Activated T-helper 1 cell treated with Interleukin-2 at 50 U/mL for 16 hours (primary cell): ENCODE results near the gene OSBP2.
"Not testable (repeated sequence)": the region's sequence is repeated elsewhere in the genome, so short reads cannot be mapped to it uniquely, and the experiment has no call there.

Source experiments
- DNase-seq: peaks from one replicate; pipeline ENCODE4 v3.0.0-alpha.2; 2020; ENCODE audit warnings: low read depth

The OSBP2 gene

GRCh38 chr22:30718938-30719337 is 24.3 kb downstream of the OSBP2 start:
- no peak for DNase-seq

GRCh38 chr22:30720263-30720837 is 25.7 kb downstream of the OSBP2 start:
- no peak for DNase-seq

DNA sequence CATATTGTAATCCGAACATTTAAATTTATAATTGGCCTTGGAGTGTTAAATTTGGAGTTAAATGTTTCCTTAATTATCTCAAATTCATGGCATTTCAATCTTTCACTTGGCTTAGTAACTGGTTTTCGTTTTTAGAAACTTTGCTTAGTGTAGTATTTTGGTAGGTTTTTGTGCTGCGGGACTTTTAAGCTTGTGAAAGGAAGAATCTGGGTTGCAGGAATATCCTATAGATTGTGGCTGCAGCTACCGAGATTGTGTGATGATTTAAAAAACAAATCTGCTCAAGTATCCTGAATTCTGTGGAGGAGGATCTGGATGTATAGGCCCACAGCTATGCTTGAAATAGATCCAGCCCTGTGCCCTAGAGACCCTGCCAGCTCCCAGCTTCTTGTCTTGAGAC is 27.1 kb downstream of the OSBP2 start:
- DNase-seq = no peak

DNA sequence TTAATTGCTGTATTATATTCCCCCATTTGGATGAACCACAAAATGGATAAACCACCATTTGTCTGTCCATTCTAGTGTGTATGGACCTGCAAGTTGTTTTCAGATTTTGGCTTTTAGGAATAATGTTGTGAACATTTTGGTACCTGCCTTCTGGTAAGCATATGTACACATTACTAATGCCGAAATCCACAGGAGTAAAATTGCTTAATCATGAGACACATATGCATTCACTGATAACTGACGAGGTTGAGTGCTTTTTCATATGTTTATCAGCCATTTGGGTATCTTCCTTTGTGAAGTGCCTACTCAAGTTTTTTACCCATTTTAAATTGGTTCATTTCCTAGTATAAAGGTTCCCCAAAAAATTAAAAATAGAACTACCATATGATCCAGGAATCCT is 34.2 kb downstream of the OSBP2 start:
- no peak for DNase-seq

DNA sequence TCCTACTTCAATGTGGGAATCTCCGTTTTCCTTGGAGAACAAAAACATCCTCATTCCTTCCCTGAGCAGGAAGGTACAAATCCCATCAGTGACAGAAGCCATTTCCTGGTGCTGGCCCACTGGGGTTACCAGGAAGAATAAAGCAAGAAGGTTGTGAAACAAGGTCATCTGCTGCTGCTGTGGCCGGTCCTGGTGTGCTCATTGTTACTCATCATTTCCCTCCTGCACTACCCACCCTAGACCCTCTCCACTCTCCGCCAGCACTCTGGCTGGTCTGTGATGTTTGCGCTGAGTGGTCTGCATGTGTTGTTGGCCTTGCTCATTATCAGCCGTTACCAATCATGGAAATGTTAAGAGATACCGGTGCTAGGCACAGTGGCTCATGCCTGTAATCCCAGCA is 37.0 kb downstream of the OSBP2 start:
- DNase-seq = no peak

- no peak for DNase-seq
These were observed 37.8 kb downstream of the OSBP2 start for GRCh38 chr22:30732426-30732825.

- no peak for DNase-seq
These were observed 38.5 kb downstream of the OSBP2 start for GRCh38 chr22:30733181-30733631.

GRCh38 chr22:30740007-30740406 is 45.3 kb downstream of the OSBP2 start:
- DNase-seq = not testable (repeated sequence)

GRCh38 chr22:30740511-30740910 is 45.8 kb downstream of the OSBP2 start:
- DNase-seq = not testable (repeated sequence)

- DNase-seq = no peak
These were observed 47.9 kb downstream of the OSBP2 start for GRCh38 chr22:30742291-30743256.

DNA sequence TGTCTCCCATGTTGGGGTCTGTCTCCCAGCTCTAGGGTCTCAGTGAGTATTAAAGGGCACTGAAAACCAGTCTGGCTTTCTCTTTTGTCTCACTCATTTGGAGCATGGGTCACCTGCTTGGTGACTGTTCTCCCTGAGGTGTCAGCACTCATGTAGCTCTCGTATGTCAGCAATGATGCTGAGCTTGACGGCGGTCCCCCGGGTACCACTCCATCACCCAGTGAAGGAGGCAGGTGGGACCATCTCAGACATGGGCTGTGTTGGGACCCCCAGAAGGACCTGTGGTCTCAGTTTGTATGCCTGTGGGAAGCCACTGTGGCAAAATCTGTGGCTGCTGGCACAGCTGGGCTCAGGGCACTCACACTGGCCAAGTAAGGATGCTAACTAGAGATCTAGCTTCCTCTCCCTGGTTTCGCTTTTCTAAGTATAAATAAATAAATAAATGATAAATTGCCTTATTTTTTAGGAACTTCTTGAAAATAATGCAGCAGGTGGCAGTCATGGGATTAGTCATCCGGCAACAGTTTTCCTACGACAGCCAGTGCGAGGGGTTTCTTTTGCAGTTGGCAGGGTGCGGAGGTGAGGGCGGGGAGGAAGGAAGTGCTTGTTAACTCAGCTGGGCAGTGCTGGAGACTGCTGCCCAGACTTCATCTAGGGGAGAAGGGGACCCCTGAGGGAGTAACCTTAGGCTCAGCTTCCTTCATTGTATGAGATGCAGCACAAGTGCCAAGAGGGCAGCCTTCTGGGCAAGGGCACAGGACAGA is 48.8 kb downstream of the OSBP2 start:
- no peak for DNase-seq

DNA sequence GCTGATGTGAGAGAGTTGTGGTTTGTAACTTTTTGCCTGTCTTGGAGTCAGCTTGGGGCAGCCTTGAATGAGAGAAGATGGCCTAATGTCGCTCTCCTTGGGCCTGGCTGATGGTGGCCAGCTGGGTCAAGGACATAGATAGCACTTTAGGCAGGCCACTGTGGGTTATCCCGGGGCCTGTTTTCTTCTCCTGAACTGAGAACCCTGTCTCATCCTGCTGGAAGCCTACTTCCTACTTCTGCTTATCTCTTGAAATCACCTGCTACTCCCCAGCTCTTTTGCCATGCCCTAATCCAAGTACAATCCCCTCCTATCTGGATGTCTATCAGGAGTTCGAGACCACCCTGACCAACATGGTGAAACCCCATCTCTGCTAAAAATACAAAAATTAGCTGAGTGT is 49.5 kb downstream of the OSBP2 start:
- no peak for DNase-seq

DNA sequence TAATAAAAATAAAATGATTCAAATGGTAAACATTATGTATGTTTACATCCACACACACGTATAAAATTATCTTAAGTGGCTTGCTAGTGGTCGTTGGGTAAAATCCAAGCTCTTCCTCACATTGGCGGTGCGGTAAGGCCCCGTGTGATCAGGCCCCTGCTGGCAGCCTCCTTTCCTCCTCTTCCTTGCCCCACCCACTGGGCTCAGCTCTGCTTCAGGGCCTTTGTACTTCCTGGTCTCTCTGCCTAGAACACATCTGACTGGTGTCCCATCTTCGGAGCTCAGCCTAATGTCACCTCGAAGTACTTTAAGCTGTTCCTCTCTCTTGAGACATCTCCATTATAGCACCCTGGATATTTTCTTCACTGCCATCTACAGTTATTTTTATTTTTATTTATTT is 52.8 kb downstream of the OSBP2 start:
- DNase-seq = no peak

DNA sequence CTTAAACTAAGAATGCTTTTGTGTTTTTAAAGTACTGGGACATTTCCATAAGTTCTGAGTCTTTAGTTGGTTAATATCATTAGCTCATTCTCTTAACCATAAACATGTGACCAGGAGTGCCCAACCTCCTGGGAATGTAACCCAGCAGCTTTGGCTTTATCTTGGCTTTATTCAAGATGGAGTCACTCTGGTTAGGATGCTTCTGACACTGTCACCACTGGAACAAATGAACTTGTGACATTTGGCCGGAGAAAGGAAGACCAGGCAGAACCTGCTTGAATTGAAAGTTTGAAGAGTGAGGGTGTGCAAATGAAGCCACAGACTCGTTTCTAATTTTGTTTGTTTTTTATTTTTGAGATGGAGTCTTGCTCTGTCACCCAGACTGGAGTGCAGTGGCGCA is 54.6 kb downstream of the OSBP2 start:
- no peak for DNase-seq

- no peak for DNase-seq
These were observed 55.2 kb downstream of the OSBP2 start for GRCh38 chr22:30749849-30750248.

- no peak for DNase-seq
These were observed 56.9 kb downstream of the OSBP2 start for GRCh38 chr22:30751529-30751928.

DNA sequence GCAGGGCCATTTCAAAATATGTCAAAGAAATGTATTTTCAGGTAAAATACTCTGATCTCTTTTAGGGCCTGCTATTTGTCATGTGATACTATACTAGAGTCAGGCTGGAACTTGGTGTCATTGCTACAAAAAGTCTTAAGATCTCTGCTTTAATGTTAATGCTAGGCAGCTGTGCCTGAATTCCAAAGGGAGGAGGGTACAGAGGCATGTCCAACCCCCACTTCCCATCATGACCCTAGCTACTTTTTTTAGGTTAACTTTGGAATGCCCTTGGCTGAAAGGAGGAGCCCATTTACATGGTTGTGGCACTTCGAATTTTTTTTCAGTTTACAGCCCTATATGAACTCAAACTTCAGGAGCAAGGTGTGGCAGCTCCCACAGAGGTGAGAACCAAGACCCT is 58.1 kb downstream of the OSBP2 start:
- no peak for DNase-seq

GRCh38 chr22:30753701-30754100 is 59.0 kb downstream of the OSBP2 start:
- no peak for DNase-seq

GRCh38 chr22:30754521-30754920 is 59.8 kb downstream of the OSBP2 start:
- DNase-seq = no peak

DNA sequence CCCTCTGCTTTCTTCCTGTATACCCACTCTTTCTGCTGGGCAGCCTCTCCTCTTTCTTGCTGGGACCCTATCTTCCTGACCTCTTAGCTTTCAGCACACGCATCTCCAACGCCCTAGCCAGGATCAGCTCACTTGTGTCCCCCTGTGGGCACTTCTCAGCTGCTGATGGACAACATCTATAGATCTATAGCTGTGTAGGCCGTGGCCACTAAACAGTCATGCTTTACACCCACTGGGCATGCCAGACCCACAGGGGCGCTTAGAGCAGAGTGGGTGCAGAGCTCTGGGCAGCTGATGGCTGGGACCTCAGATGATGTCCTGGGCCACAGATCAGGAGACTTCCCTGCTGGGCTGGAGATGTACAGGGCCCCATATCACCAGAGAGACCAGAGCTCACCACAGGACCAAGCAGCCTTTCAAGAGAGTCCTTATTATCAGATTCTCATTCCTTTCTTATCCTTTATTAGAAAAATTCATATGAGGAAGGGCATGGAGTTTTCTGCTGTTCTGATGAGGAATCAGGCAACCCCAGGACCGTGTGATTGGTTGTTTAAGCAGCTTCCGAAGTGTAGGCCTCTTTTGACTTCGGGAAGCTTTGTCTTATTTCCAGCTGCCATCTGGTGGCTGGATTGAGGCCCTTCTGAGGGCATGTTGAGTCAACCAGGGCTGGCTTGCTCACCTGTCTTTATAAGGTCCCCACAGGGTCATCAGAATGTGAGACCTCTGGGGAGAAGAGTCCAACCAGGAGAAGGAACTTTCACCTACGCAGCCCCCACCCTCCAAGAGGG is 60.5 kb downstream of the OSBP2 start:
- peak; percentile 8 for DNase-seq

GRCh38 chr22:30755759-30756124 is 61.1 kb downstream of the OSBP2 start:
- DNase-seq = no peak
